ENCODE measurements around the gene AP1B1.

DNA sequence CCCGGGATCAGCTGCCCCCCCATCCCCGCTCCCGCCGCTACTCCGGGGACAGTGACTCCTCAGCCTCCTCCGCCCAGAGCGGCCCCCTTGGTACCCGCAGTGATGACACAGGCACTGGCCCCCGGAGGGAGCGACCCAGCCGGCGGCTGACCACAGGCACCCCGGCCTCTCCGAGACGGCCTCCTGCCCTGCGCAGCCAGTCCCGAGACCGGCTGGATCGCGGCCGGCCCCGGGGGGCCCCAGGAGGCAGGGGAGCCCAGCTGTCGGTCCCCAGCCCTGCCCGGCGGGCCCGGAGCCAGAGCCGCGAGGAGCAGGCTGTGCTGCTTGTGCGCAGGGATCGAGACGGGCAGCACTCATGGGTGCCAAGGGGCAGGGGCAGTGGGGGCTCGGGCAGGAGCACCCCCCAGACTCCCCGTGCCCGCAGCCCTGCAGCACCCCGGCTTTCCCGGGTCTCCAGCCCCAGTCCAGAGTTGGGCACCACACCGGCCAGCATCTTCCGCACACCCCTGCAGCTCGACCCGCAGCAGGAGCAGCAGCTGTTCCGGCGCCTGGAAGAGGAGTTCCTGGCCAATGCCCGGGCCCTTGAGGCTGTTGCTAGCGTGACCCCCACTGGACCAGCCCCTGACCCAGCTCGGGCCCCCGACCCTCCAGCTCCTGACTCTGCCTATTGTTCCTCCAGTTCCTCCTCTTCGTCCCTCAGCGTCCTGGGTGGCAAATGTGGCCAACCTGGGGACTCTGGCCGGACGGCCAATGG is 76.7 kb downstream of the AP1B1 start:
- TF ChIP-seq RAD21 (IDR thresholded peaks at IDR 0.05; ENCODE audit: low read length), result no peak
- TF ChIP-seq, protein P1, sequence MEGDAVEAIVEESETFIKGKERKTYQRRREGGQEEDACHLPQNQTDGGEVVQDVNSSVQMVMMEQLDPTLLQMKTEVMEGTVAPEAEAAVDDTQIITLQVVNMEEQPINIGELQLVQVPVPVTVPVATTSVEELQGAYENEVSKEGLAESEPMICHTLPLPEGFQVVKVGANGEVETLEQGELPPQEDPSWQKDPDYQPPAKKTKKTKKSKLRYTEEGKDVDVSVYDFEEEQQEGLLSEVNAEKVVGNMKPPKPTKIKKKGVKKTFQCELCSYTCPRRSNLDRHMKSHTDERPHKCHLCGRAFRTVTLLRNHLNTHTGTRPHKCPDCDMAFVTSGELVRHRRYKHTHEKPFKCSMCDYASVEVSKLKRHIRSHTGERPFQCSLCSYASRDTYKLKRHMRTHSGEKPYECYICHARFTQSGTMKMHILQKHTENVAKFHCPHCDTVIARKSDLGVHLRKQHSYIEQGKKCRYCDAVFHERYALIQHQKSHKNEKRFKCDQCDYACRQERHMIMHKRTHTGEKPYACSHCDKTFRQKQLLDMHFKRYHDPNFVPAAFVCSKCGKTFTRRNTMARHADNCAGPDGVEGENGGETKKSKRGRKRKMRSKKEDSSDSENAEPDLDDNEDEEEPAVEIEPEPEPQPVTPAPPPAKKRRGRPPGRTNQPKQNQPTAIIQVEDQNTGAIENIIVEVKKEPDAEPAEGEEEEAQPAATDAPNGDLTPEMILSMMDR (conservative IDR thresholded peaks at IDR 0.05; ENCODE audit: low read depth, low read length), result no peak
- no peak for TF ChIP-seq RCOR1 (IDR thresholded peaks at IDR 0.05; ENCODE audit: insufficient replicate concordance, low read length)
- no peak for TF ChIP-seq POLR2A (IDR thresholded peaks at IDR 0.05; ENCODE audit: low read depth, low read length)
- no peak for TF ChIP-seq RFX5 (IDR thresholded peaks at IDR 0.05; ENCODE audit: low read depth, low read length)

Data from IMR-90 (cell line).